ENCODE results near the gene ZNF549.

ZNF549 gene

GRCh38 chr19:57570707-57571106 is 43.6 kb downstream of the ZNF549 start:
- FAIRE-seq: no peak

- FAIRE-seq: no peak
Observed at GRCh38 chr19:57572415-57572947, 45.3 kb downstream of the ZNF549 start.

GRCh38 chr19:57576661-57577060 is 49.5 kb downstream of the ZNF549 start:
- FAIRE-seq: no peak

GRCh38 chr19:57578487-57579205 is 51.5 kb downstream of the ZNF549 start, which contains the start of gene ZNF416:
Gene ZNF416 (minus strand): TSS chr19:57578911. CDS start chr19:57578704, 207 bp downstream.
- FAIRE-seq: peak; percentile 98

GRCh38 chr19:57583104-57583520 is 56.0 kb downstream of the ZNF549 start:
- FAIRE-seq: no peak

- no peak for FAIRE-seq
Observed at GRCh38 chr19:57583521-57584416, 56.6 kb downstream of the ZNF549 start, which contains the start of gene ZIK1. Gene ZIK1 (plus strand): TSS chr19:57584145. CDS start chr19:57584357, 212 bp downstream.

GRCh38 chr19:57587529-57587928 is 60.4 kb downstream of the ZNF549 start:
- no peak for FAIRE-seq

GRCh38 chr19:57599377-57599760 is 72.2 kb downstream of the ZNF549 start:
- no peak for FAIRE-seq

GRCh38 chr19:57599761-57600383 is 72.7 kb downstream of the ZNF549 start, which contains the start of gene ZNF530:
Gene ZNF530 (plus strand): TSS chr19:57599885. CDS start chr19:57604346, 4,461 bp downstream.
- FAIRE-seq: peak; percentile 84

- FAIRE-seq: no peak
Observed at GRCh38 chr19:57606931-57607330, 79.8 kb downstream of the ZNF549 start.
